ENCODE results near the gene TMEM19. TPM values are rescaled to one million over a fixed set of nuclear protein-coding genes. Genes with fewer than 3 reads are reported as not detected.
"Not testable (repeated sequence)": the region's sequence is repeated elsewhere in the genome, so short reads cannot be mapped to it uniquely, and the experiment has no call there.

Gene TMEM19
- polyA plus RNA-seq, 1 of the 3 experiments (the other 2 are of a cell fraction): 12.6 TPM

DNA sequence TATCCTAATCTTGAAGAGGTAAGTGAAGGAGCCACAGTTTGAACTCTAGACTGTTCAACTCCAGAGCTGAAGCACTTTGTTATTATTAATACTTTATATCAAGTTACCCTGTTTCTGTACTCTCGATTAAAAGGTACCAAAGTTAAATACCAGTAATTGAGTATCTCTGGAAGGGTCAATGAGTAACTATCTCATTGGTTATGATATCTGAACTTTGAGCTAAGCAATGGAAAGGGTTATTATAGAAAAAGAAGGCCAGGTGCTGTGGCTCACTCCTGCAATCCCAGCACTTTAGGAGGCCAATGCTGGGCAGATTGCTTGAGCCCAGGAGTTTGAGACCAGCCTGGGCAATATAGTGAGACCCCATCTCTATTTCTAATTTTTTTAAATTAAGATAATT lies 9.9 kb downstream of the TMEM19 start:
- WGBS (ENCODE audit: low lambda C conversion rate): 91% methylated on average over 1 of the region's 1 CpG
- no peaks in the 10 kb centered on the region for H3K79me2 ChIP-seq (ENCODE audit: insufficient read depth)
- peaks cover 5% of the 10 kb centered on the region for H3F3A ChIP-seq (replicated peaks; ENCODE audit: insufficient read depth)
- no peaks in the 10 kb centered on the region for H3K27me3 ChIP-seq (ENCODE audit: insufficient read depth)
- H3K9me3 ChIP-seq: no peaks in the 10 kb centered on the region
- H3K27ac ChIP-seq (ENCODE audit: low read depth in 2 of 2, low read length in 1 of 2): no peak overlapping the region
- H3K4me1 ChIP-seq (ENCODE audit: control insufficient read depth in 1 of 2, insufficient read depth in 2 of 2, low read depth in 1 of 2, low read length in 1 of 2): no peaks in the 10 kb centered on the region
- no peak for DNase-seq
- H3K4me2 ChIP-seq: no peak overlapping the region
- no peak overlapping the region for H3K9ac ChIP-seq
- H3K36me3 ChIP-seq (replicated peaks in 1 of 2; ENCODE audit: control insufficient read depth in 1 of 2, insufficient read depth in 2 of 2, low read length in 1 of 2): peaks cover 28 to 45% of the 10 kb centered on the region in 2 experiments
- ChIA-PET POLR2A (no interaction called here), CTCF (interaction anchor here (1.0 to 1.7 kb wide), 2 partner anchors 10 to 51 kb away, joined by 3 to 4 read pairs; partner anchors contain the start of gene TMEM19)
- no peak for TF ChIP-seq RAD21 (IDR thresholded peaks at IDR 0.05; ENCODE audit: low read length)
- TF ChIP-seq TCF12 (IDR thresholded peaks at IDR 0.05): no peak
- no peak for TF ChIP-seq FOXM1 (IDR thresholded peaks at IDR 0.05; ENCODE audit: low read depth)
- no peak for TF ChIP-seq YY1 (IDR thresholded peaks at IDR 0.05; ENCODE audit: low read depth)
- TF ChIP-seq FOXJ3 (CRISPR knock-in tag; IDR thresholded peaks at IDR 0.05): no peak
- H3K9me2 ChIP-seq: no peaks in the 10 kb centered on the region
- no peak overlapping the region for H3K4me3 ChIP-seq (ENCODE audit: low read depth in 2 of 2, low read length in 1 of 2)
- H4K20me1 ChIP-seq (ENCODE audit: insufficient read depth): no peaks in the 10 kb centered on the region
- no peak overlapping the region for H2AFZ ChIP-seq (ENCODE audit: low read depth)

DNA sequence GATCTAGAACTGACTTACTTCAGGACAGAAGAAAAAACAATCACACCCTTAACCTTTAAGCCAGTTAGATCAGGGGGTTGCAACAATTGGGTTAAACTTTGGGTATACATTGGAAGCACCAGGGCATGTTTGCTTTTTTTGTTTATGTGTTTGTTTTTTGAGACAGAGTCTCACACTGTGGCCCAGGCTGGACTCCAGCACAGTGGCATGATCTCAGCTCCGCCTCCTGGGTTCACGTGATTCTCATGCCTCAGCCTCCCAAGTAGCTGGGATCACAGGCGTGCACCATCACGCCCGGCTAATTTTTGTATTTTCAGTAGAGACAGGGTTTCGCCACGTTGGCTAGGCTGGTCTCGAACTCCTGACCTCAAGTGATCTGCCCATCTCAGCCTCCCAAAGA lies 16.3 kb downstream of the TMEM19 start:
- H4K20me1 ChIP-seq (ENCODE audit: insufficient read depth); H3K9ac ChIP-seq; H3K4me2 ChIP-seq; H3K27me3 ChIP-seq (ENCODE audit: insufficient read depth); H3K4me1 ChIP-seq (ENCODE audit: control insufficient read depth in 1 of 2, insufficient read depth in 2 of 2, low read depth in 1 of 2, low read length in 1 of 2); H3K9me2 ChIP-seq; POLR2A ChIA-PET; H3K4me3 ChIP-seq (ENCODE audit: low read depth in 2 of 2, low read length in 1 of 2); H3K79me2 ChIP-seq (ENCODE audit: insufficient read depth); CTCF ChIA-PET; DNase-seq; H2AFZ ChIP-seq (ENCODE audit: low read depth); H3K9me3 ChIP-seq; H3K27ac ChIP-seq (ENCODE audit: low read depth in 2 of 2, low read length in 1 of 2); H3F3A ChIP-seq (replicated peaks; ENCODE audit: insufficient read depth): not testable (repeated sequence)
- peaks cover 31 to 48% of the 10 kb centered on the region in 2 experiments for H3K36me3 ChIP-seq (replicated peaks in 1 of 2; ENCODE audit: control insufficient read depth in 1 of 2, insufficient read depth in 2 of 2, low read length in 1 of 2)
- WGBS (ENCODE audit: low lambda C conversion rate): 93% methylated on average over 8 of the region's 8 CpGs

DNA sequence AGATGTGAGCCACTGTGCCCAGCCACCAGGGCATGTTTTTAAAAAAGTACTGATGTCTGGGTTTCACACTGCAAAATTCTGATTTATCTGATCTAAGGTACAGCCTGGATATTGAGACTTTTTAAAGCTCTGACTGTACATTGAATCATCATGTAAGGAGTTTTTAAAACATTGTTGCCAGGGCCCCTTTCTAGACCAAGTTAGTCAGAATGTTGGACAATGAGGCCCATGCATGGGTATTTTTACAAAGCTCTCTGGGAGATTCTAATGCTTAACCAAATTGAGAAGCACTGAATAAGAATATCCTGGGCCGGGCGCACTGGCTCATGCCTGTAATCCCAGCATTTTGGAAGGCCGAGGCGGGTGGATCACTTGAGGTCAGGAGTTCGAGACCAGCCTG lies 16.7 kb downstream of the TMEM19 start:
- no peak overlapping the region for H2AFZ ChIP-seq (ENCODE audit: low read depth)
- no peak for DNase-seq
- H3K36me3 ChIP-seq (replicated peaks in 1 of 2; ENCODE audit: control insufficient read depth in 1 of 2, insufficient read depth in 2 of 2, low read length in 1 of 2): peaks cover 27 to 44% of the 10 kb centered on the region in 2 experiments
- H3F3A ChIP-seq (replicated peaks; ENCODE audit: insufficient read depth): no peaks in the 10 kb centered on the region
- ChIA-PET CTCF (interaction anchor here (1.0 to 3.5 kb wide), 3 partner anchors 16 to 485 kb away, joined by 3 to 10 read pairs (median 9); partner anchors contain the start of gene TMEM19), POLR2A (no interaction called here)
- no peaks in the 10 kb centered on the region for H3K9me2 ChIP-seq
- no peaks in the 10 kb centered on the region for H3K4me1 ChIP-seq (ENCODE audit: control insufficient read depth in 1 of 2, insufficient read depth in 2 of 2, low read depth in 1 of 2, low read length in 1 of 2)
- no peak overlapping the region for H3K27ac ChIP-seq (ENCODE audit: low read depth in 2 of 2, low read length in 1 of 2)
- 94% methylated on average over 5 of the region's 5 CpGs for WGBS (ENCODE audit: low lambda C conversion rate)
- H4K20me1 ChIP-seq (ENCODE audit: insufficient read depth): no peaks in the 10 kb centered on the region
- no peaks in the 10 kb centered on the region for H3K79me2 ChIP-seq (ENCODE audit: insufficient read depth)
- H3K9ac ChIP-seq: no peak overlapping the region
- no peaks in the 10 kb centered on the region for H3K27me3 ChIP-seq (ENCODE audit: insufficient read depth)
- H3K4me3 ChIP-seq (ENCODE audit: low read depth in 2 of 2, low read length in 1 of 2): no peak overlapping the region
- H3K4me2 ChIP-seq: no peak overlapping the region
- H3K9me3 ChIP-seq: no peaks in the 10 kb centered on the region
- TF ChIP-seq, protein P1, sequence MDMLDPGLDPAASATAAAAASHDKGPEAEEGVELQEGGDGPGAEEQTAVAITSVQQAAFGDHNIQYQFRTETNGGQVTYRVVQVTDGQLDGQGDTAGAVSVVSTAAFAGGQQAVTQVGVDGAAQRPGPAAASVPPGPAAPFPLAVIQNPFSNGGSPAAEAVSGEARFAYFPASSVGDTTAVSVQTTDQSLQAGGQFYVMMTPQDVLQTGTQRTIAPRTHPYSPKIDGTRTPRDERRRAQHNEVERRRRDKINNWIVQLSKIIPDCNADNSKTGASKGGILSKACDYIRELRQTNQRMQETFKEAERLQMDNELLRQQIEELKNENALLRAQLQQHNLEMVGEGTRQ (IDR thresholded peaks at IDR 0.05; ENCODE audit: borderline replicate concordance, low read depth, low read length): no peak
- TF ChIP-seq, protein P2, sequence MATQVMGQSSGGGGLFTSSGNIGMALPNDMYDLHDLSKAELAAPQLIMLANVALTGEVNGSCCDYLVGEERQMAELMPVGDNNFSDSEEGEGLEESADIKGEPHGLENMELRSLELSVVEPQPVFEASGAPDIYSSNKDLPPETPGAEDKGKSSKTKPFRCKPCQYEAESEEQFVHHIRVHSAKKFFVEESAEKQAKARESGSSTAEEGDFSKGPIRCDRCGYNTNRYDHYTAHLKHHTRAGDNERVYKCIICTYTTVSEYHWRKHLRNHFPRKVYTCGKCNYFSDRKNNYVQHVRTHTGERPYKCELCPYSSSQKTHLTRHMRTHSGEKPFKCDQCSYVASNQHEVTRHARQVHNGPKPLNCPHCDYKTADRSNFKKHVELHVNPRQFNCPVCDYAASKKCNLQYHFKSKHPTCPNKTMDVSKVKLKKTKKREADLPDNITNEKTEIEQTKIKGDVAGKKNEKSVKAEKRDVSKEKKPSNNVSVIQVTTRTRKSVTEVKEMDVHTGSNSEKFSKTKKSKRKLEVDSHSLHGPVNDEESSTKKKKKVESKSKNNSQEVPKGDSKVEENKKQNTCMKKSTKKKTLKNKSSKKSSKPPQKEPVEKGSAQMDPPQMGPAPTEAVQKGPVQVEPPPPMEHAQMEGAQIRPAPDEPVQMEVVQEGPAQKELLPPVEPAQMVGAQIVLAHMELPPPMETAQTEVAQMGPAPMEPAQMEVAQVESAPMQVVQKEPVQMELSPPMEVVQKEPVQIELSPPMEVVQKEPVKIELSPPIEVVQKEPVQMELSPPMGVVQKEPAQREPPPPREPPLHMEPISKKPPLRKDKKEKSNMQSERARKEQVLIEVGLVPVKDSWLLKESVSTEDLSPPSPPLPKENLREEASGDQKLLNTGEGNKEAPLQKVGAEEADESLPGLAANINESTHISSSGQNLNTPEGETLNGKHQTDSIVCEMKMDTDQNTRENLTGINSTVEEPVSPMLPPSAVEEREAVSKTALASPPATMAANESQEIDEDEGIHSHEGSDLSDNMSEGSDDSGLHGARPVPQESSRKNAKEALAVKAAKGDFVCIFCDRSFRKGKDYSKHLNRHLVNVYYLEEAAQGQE (IDR thresholded peaks at IDR 0.05; ENCODE audit: low read depth, low read length): no peak
- TF ChIP-seq ELF1 (IDR thresholded peaks at IDR 0.05): no peak
- TF ChIP-seq GABPA (IDR thresholded peaks at IDR 0.05; ENCODE audit: low read depth): no peak
- TF ChIP-seq, protein P3, sequence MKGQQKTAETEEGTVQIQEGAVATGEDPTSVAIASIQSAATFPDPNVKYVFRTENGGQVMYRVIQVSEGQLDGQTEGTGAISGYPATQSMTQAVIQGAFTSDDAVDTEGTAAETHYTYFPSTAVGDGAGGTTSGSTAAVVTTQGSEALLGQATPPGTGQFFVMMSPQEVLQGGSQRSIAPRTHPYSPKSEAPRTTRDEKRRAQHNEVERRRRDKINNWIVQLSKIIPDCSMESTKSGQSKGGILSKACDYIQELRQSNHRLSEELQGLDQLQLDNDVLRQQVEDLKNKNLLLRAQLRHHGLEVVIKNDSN (IDR thresholded peaks at IDR 0.05; ENCODE audit: borderline replicate concordance, low read depth): no peak
- no peak for TF ChIP-seq TCF12 (IDR thresholded peaks at IDR 0.05)
- TF ChIP-seq TEAD4 (IDR thresholded peaks at IDR 0.05; ENCODE audit: borderline replicate concordance, insufficient read depth): no peak
- TF ChIP-seq TAF1 (IDR thresholded peaks at IDR 0.05; ENCODE audit: borderline replicate concordance, low read depth, low read length): no peak
- no peak for TF ChIP-seq FOXM1 (IDR thresholded peaks at IDR 0.05; ENCODE audit: low read depth)
- no peak for TF ChIP-seq RXRA (IDR thresholded peaks at IDR 0.05; ENCODE audit: borderline replicate concordance, low read depth)
- no peak for TF ChIP-seq EP300 (IDR thresholded peaks at IDR 0.05; ENCODE audit: borderline replicate concordance in 1 of 2, low read depth in 1 of 2, low read length in 1 of 2)
- no peak for TF ChIP-seq NRF1 (IDR thresholded peaks at IDR 0.05; ENCODE audit: low read depth, low read length)
- no peak for TF ChIP-seq SIN3A (IDR thresholded peaks at IDR 0.05; ENCODE audit: borderline replicate concordance, low read depth, low read length)
- TF ChIP-seq, protein P4, sequence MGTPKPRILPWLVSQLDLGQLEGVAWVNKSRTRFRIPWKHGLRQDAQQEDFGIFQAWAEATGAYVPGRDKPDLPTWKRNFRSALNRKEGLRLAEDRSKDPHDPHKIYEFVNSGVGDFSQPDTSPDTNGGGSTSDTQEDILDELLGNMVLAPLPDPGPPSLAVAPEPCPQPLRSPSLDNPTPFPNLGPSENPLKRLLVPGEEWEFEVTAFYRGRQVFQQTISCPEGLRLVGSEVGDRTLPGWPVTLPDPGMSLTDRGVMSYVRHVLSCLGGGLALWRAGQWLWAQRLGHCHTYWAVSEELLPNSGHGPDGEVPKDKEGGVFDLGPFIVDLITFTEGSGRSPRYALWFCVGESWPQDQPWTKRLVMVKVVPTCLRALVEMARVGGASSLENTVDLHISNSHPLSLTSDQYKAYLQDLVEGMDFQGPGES (IDR thresholded peaks at IDR 0.05; ENCODE audit: low read depth, low read length): no peak
- no peak for TF ChIP-seq RAD21 (IDR thresholded peaks at IDR 0.05; ENCODE audit: low read length)

All from SK-N-SH (cell line).